IPS-NIHi7 (cell line): Measurements from ENCODE around the gene ZNF215.
"Not testable (repeated sequence)": the region's sequence is repeated elsewhere in the genome, so short reads cannot be mapped to it uniquely, and the experiment has no call there.

Experiments
- DNase-seq: peaks from one replicate; pipeline ENCODE4 v3.0.0; 2012; ENCODE audit warnings: mixed read lengths; ENCODE audit errors: extremely low spot score

ZNF215 gene

DNA sequence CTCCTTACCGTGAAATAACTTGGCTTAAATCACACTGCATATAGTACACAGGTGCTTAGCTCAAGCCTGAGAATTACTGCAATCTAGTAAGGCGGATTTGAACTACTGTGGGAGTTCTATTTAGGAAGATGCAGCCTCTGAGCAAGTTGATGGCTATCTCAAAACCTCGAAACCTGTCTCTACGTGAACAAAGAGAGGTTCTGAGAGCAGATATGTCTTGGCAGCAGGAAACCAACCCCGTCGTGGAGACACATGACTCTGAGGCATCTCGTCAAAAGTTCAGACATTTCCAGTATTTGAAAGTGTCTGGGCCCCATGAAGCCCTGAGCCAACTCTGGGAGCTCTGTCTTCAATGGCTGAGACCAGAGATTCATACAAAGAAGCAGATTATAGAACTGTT lies 5.9 kb downstream of the ZNF215 start:
- DNase-seq: no peak

DNA sequence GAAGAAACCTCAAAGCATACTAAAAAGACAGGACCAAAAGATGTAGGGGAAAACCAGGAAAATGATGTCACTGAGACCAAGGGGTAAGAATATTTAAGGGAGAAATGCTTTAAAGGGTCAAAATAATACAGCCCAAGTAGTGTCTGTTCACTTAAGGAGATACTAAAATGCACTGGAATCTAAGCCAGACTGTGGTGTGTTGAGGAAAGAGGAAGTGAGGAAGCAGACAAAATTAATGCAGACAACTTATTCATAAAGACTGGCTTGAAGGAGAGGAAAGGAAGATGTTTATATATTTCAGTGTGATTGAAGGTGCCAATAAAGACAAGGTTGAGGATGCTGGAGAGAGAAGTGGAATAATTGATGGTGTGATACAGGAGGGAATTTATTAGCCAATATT lies 15.7 kb downstream of the ZNF215 start:
- DNase-seq: no peak

DNA sequence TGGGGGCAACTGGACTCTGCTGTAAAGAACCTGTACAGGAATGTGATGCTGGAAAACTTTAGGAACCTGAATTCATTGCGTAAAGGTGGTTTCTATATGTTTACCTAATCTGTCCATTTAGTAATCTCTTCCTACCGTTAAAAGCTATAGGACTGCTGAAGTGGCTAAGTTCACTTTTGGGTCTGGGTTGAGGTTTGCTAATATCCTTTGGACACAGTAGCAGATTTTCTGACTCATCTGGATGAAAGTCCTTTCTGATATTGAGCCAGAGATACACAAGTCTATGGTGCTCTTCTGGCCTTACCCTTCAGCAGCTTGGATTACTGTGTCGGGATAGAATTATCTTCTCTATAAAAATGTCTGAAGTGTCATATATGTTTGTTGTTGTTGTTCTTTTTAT lies 16.9 kb downstream of the ZNF215 start:
- no peak for DNase-seq

DNA sequence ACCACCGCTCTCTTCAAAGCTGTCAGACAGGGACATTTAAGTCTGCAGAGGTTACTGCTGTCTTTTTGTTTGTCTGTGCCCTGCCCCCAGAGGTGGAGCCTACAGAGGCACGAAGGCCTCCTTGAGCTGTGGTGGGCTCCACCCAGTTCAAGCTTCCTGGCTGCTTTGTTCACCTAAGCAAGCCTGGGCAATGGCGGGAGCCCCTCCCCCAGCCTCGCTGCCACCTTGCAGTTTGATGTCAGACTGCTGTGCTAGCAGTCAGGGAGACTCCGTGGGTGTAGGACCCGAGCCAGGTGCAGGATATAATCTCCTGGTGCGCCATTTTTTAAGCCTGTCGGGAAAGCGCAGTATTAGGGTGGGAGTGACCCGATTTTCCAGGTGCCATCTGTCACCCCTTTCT lies 28.0 kb downstream of the ZNF215 start:
- DNase-seq: not testable (repeated sequence)

DNA sequence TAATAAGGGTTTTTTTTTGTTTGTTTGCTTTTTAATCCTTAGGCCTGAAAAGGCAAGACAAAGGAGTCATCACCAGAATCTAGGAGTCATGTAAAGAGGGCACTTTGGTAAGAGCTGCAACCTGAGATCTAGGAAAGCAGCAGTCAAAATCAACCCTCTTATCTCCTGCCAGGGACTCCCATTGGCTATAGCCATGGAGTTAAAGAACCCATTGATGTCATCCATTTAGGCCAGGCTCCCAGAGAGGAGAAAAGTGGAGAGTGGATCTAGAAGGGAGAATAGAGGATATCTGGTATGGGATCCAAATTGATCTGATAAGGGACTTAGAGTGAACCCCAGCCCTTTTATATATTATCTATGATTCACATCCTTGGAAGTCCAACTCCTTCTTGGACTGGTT lies 35.9 kb downstream of the ZNF215 start:
- peak; percentile 15 for DNase-seq

DNA sequence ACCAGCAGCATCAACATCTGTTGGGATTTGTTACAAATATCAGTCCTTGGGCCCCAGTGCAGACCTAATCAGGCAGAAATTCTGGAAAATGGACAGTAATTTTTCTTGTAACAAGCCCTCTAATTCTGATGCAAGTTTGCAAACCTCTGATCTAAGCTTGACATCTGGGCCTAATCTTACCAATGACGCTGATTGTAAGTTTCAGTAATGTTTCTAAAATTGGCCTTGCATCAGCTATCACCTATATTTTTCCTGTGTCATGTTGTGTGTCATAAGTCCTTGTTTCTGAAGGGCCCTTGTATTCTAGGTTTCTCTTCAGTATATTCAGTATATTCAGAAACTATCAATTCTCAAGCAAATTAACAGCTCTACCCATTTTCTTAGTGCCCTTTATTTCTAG lies 36.4 kb downstream of the ZNF215 start:
- DNase-seq: no peak

DNA sequence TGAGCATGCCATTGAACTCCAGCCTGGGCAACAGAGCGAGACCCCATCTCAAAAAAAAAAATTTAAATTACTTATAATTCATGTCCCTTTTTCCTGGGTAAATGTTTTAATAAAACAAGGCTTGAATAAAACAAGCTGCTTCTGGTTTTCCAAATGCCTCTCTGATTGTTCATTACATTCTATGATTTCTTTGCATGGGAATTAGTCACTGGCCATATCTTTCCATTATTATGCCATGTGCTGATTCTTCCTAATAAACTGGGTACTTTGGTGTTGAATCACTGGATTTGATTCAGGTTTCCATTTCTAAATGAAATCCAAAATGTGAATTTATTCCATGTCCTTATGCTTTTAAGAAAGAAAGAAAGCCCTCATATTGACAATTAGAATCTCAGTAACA lies 42.6 kb downstream of the ZNF215 start:
- DNase-seq: no peak

DNA sequence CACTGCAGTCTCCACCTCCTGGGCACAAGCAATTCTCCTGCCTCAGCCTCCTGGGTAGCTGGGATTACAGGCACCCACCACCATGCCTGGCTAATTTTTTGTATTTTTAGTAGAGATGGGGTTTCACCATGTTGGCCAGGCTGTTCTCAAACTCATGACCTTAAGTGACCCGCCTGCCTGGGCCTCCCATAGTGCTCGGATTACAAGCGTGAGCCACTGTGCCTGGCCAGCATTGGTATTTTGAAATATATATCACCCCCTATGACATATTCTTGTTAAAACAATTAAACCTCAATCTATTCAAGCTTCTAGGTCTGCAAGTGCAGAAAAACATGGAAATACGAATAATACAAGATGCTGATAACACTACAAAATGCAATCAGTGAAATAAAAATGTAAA lies 43.6 kb downstream of the ZNF215 start:
- not testable (repeated sequence) for DNase-seq

DNA sequence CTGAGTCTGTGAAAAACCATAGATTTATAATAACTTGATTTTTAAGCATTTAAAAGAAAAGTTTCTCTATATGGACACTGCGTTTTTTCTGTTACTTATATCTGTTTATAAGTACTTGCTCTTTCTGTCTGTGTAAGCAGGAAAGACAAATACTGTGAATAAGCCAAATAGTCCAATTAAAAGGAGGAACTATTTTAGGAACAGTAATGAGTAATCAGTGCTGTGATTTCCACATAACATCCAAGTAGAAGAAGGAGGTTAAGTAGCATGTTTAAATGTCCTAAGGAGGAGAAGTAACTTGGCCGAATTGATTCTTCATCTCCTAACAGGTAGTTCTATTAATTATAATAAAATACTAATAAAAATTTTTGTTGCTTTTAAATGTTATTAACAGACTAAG lies 53.1 kb downstream of the ZNF215 start:
- DNase-seq: no peak

DNA sequence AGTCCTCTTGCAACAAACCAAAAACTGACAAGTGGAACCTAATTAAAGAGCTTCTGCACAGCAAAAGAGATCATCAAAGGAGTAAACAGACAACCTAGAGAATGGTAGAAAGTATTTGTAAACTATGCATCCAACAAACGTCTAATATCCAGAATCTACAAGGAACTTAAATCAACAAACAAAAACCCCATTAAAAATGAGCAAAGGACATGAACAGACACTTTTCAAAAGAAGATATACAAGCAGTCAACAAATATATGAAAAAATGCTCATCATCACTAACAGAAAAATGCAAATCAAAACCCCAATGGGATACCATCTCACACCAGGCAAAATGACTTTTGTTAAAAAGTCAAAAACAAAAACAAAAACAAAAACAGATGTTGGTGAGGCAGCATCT lies 60.3 kb downstream of the ZNF215 start:
- no peak for DNase-seq

DNA sequence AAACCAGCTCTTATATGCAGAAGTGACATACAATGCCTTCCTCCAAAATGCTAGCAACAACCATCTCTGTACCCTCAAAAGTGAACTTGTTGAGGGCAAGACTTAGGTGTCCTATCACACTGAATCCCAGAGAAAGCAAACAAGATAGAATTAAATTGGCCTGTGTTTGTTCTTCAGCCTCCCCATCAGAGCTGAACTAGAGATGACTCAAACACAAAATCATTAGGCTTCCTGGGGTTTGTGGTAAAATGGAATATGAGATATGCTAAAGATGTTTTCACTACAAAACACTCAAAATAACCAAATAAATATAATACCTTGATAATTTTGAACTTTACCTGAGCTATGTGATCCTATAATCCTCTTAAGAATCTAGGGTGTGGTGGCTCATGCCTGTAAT lies 62.3 kb downstream of the ZNF215 start:
- no peak for DNase-seq

DNA sequence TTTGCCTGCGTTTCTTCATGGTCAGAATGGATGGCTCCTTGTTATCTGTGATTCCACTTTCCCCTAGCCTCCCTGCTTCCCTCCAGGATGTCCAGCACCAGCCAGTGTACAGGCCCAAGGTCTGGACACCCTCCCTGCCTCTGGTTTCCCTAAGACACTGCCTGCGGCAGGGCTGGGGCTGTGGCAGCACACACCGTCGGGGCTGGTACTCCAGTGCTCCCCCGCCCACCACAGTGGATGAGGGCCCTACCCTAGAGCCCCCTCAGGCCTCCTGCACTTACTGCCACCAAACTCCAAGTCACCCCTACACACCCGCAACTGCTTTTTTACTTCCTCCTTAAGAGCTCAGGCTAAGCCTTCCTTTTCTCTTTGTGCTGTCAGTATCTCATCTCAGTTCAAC lies 65.0 kb downstream of the ZNF215 start:
- DNase-seq: no peak

DNA sequence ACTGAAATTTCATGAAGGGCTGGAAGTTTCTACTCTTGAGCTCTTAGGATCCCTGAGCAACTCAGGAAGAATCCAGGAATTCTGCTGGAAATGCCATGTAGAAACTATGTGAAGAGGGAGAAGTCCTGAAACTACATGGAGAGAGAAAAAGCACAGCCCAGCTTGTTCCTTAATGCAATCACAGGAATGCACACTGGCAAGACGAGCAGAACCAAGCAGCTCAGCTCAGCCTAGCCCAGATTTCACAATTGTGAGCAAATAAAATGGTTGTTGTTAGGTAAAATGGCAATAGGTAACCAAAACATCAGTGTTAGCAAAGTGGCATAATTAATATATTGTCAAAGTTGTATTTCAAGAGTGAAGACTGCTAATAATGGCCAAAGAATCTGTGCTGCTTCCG lies 65.8 kb downstream of the ZNF215 start:
- no peak for DNase-seq

DNA sequence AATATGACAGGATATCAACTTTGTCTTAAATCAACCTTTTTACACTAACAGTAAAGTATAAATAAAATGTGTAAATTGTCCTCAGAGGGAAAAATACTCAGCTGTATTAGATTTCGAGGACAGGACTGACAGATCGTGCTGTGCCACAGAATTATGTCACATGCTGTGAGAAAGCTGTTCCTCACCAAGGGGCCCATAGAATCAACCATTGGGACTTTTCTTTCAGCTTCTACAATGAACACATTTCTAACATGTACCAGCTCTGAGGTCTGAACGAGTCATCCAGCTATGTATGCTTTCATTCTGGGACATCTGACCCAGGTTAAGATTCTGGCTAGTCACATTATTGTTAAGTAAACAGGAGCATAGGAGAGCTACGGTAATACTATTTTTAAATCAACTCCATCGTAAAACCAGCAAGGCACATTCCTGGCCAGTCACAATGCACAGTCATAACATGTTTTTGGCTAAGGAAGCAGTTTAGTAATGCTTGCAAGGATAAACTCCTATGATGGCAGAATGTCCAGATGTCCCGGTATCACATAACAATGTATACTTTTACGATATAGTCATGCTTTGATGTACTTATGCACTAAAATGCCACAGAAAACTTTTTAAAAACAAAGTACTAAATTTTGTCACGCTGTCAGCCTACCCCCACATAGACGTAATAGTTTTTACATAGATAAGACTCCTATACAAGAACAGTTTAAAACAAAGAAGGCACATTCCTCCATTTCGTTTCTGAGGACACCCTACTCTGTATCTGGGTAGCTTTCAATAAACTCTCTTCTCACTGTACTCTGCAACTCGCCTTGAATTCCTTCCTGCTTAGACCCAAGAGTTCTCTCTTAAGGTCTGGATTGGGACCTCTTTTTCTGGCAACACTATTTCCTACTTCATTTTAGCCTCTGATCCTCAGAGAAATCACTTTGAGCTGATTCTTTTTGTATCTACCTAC lies 66.5 kb downstream of the ZNF215 start:
- no peak for DNase-seq

DNA sequence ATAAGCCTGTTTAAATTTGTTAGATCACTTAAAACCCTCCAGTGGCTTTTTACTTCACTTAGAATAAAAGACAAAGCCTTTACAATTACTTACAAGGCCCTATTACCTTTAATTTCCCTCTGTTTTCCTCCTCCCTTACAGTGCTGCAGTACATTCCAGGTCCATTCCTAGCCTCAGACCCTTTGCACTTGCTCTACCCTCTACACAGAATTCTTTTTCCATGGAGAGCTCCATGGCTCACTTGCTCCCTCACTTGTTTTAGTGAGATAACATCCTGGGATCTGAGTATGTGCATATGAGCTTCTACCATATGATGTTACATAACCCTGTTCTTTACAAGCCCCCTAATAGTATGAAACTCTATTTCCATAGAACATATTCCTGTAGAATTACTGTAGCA lies 69.5 kb downstream of the ZNF215 start:
- no peak for DNase-seq

DNA sequence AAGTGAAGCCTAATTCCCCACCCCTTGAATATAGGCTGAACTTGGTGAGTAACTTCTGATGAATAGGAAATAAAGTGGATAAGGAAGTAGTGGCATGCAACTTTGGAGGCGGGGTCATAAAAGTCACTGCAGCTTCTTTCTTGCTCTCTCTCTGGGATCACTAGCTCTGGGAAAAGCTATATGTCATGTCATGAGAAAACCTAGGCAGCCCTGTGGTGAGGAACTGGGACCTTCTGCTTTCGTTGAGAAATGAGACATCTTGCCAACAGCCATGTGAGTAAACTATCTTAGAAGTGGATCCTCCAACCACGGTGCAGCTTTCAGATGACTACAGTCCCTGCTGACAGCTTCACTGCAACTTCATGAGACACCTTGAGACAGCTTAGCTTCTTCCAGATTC lies 78.3 kb downstream of the ZNF215 start:
- DNase-seq: no peak
